CD4-positive, alpha-beta T cell treated with Interleukin-10 for 1 hour (primary cell): ENCODE data around the gene GDI2.

Experiments
- DNase-seq: peaks from one replicate; pipeline ENCODE4 v3.0.0-alpha.2; 2020

Gene GDI2

GRCh38 chr10:5737352-5737751 lies 75.9 kb downstream of the GDI2 start:
- DNase-seq: no peak

- DNase-seq: no peak
These were observed 76.6 kb downstream of the GDI2 start for GRCh38 chr10:5736591-5736990.

GRCh38 chr10:5735119-5735518 lies 78.1 kb downstream of the GDI2 start:
- DNase-seq: no peak

GRCh38 chr10:5732141-5732540 lies 81.1 kb downstream of the GDI2 start:
- DNase-seq: no peak

GRCh38 chr10:5731559-5731958 lies 81.7 kb downstream of the GDI2 start:
- no peak for DNase-seq

GRCh38 chr10:5730766-5731165 lies 82.5 kb downstream of the GDI2 start:
- DNase-seq: no peak

GRCh38 chr10:5723692-5724091 lies 89.5 kb downstream of the GDI2 start:
- no peak for DNase-seq

- no peak for DNase-seq
These were observed 93.1 kb downstream of the GDI2 start for GRCh38 chr10:5720182-5720581.

GRCh38 chr10:5719546-5719945 lies 93.7 kb downstream of the GDI2 start:
- DNase-seq: no peak
